GM12801 (cell line): ENCODE data around the gene ALG5.

Experiments used
- TF ChIP-seq, protein P1 (sequence below): IDR thresholded peaks from one replicate; pipeline ENCODE4 v1.5.1; 2011; ENCODE audit warnings: control low read depth; ENCODE audit not compliant: insufficient read length; ENCODE audit errors: extremely low read depth

The ALG5 gene

DNA sequence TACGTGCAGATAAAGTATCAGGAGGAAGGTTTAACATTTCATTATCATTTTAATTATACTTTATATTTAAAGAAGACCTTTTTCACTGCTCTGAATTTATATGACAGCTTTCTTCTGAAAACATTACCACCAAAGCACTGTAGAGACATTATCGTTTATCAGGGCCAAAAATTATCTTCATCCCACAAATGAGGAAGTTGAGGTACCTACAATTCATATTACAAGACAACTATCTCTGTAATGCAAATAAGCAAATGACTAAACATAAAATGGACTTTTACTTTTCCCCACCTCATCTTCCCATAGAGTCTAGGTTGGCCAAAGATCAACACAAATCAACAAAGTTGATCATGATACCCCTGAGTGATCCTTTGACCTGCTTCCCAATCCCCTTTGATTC, 48.2 kb downstream of the ALG5 start:
- TF ChIP-seq, protein P1, sequence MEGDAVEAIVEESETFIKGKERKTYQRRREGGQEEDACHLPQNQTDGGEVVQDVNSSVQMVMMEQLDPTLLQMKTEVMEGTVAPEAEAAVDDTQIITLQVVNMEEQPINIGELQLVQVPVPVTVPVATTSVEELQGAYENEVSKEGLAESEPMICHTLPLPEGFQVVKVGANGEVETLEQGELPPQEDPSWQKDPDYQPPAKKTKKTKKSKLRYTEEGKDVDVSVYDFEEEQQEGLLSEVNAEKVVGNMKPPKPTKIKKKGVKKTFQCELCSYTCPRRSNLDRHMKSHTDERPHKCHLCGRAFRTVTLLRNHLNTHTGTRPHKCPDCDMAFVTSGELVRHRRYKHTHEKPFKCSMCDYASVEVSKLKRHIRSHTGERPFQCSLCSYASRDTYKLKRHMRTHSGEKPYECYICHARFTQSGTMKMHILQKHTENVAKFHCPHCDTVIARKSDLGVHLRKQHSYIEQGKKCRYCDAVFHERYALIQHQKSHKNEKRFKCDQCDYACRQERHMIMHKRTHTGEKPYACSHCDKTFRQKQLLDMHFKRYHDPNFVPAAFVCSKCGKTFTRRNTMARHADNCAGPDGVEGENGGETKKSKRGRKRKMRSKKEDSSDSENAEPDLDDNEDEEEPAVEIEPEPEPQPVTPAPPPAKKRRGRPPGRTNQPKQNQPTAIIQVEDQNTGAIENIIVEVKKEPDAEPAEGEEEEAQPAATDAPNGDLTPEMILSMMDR, result no peak

DNA sequence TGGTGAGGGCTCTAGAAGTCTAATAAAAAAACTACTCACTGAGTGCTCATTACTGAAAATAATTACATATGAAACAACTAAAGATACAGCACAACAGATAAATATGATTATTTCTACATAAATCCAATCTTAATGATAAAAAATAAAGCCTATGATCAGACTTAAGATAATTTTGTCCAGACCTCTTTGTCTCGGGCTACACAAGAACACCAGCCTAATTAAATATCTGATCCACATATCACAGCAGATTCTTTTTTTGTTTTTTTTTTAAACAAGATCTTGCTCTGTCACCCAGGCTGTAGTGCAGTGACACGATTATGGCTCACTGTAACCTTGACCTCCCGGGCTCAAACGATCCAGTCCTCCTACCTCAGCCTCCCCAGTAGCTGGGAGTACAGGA, 48.8 kb downstream of the ALG5 start:
- TF ChIP-seq, protein P1, result no peak

DNA sequence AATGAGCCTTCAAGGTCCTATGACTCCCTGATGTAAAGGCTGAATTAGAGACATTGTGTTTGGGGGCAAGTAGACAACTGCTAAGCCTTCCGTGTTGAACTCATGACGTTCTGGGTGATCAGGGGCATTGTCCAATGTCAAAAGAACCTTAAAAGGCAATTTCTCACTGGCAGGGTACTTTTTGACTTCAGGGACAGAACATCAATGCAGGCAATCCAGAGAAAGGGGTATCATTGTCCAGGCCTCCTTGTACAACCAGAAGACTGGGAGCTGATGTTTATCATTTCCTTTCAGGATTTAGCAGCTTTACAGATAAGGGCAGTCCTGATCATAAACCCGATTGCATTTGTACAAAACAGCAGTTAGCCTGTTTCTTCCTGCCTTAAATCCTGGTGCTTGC, 54.1 kb downstream of the ALG5 start:
- TF ChIP-seq, protein P1, result no peak

DNA sequence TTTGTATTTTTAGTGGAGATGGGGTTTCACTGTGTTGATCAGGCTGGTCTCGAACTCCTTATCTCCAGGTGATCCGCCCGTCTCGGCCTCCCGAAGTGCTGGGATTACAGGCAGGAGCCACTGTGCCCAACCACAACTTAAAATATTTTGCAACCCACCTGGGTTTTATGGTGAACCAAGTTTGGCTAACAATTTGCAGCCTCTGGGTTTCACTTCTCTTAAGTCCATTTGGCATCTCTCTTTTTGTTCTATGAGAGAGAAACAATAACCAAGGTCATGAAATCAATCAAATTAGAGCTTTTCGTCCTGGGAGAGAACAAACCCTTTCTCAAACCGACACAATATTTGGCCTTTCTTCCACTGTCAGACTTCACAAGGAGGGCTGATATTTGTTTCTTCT, 73.5 kb downstream of the ALG5 start:
- TF ChIP-seq, protein P1, result no peak

DNA sequence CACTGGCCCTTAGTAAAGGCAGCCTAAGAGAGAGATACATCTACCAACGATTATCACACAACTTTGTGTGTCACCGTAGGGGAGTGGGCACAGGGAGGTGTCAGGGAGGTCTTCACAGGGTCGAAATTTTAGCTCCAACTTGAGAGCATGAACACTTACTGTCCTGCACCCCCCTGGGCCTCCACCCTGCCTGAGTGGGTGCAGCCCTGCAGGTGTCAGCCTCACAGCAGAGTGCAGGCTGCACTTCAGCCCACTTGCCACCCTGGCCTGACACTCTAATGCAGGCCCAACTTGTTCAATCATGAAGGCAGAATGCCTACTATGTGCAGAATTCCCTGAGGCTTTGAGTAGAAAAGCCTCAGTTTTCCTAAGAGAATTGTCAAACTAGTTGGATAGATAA, 75.1 kb downstream of the ALG5 start:
- TF ChIP-seq, protein P1, result no peak

DNA sequence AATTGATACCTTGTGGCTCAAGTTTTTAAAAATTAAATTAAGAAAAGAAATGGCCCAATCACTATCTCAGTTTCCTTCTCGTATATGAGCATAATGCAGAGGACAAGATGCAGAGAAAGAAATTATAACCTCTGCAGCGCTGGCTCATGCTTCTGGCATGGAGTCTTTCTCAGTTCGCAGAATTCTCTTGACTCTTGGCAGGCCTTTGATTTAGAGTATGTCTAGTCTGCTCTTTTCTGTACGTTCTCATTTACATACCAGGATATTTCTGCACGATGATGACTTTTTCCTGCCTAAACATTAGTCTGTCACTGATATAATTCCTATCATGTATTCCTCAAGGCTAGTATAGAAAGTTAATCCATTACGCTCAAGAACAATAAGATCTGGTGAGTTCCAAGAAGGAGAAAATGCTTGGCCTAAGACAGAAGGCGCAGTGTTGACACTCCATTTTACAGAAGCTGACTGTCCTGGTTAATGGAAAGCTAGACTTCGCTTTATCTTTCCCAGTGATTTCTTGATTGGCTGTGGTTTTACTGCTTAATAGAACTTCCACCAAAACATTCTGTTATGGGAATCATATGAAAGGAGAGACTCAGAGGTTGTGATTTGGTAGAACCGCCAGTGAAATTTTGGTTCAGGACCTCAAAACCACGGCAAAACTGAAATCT, 77.4 kb downstream of the ALG5 start:
- TF ChIP-seq, protein P1, result no peak

DNA sequence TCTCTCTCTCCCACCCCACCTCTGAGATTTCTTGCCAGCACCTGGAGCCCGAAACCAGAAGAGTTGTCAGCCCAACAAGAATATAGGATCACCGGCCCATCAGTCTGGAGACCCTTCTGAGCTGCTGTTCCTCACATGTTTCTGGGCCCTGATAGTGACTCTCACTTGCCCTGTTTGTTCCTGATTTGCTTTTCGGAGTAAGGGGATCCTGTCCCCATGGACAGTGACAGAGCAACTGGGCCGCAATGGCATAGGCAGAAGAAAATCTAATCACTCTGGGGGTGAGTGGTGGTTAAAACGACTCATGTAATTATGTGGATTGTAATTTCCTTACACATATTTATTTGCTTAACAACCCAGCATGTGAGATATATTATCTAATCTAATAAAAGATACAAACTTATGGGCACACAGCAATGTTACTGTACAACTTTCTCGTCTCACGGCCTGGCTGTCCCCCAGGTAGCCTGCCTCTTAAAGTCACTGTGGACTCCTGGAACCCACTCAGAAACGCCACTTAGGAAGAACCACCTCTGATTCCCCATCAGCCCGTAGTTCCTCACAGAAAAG, 78.4 kb downstream of the ALG5 start:
- TF ChIP-seq, protein P1, result no peak
